HL-60 (cell line): ENCODE data around the gene CEP63.

Source experiments
- CTCF ChIP-seq: IDR thresholded peaks from one replicate; pipeline ENCODE4 v1.5.1; 2011; ENCODE audit warnings: low read length, control low read depth, inconsistent platforms; ENCODE audit not compliant: insufficient read depth
- GABPA ChIP-seq: IDR thresholded peaks from 2 replicates; pipeline ENCODE4 v1.6.1; 2012; ENCODE audit warnings: low read depth
- POLR2AphosphoS5 ChIP-seq: IDR thresholded peaks from 2 replicates; pipeline ENCODE4 v1.6.1; 2012; ENCODE audit warnings: low read depth
- TF ChIP-seq, protein P1 (sequence below): IDR thresholded peaks from 2 replicates; pipeline ENCODE4 v1.6.1; 2012; ENCODE audit warnings: low read depth; ENCODE audit not compliant: insufficient replicate concordance

GRCh38 chr3:134617608-134618477 is 132.0 kb downstream of the CEP63 start:
- TF ChIP-seq CTCF (no peak), POLR2AphosphoS5 (no peak), GABPA (no peak)
- TF ChIP-seq, protein P1, sequence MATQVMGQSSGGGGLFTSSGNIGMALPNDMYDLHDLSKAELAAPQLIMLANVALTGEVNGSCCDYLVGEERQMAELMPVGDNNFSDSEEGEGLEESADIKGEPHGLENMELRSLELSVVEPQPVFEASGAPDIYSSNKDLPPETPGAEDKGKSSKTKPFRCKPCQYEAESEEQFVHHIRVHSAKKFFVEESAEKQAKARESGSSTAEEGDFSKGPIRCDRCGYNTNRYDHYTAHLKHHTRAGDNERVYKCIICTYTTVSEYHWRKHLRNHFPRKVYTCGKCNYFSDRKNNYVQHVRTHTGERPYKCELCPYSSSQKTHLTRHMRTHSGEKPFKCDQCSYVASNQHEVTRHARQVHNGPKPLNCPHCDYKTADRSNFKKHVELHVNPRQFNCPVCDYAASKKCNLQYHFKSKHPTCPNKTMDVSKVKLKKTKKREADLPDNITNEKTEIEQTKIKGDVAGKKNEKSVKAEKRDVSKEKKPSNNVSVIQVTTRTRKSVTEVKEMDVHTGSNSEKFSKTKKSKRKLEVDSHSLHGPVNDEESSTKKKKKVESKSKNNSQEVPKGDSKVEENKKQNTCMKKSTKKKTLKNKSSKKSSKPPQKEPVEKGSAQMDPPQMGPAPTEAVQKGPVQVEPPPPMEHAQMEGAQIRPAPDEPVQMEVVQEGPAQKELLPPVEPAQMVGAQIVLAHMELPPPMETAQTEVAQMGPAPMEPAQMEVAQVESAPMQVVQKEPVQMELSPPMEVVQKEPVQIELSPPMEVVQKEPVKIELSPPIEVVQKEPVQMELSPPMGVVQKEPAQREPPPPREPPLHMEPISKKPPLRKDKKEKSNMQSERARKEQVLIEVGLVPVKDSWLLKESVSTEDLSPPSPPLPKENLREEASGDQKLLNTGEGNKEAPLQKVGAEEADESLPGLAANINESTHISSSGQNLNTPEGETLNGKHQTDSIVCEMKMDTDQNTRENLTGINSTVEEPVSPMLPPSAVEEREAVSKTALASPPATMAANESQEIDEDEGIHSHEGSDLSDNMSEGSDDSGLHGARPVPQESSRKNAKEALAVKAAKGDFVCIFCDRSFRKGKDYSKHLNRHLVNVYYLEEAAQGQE, result no peak
